A549 (cell line): ENCODE results near the gene ZNF22.

ENCODE experiments used
- EP300 ChIP-seq, 2 experiments: fragments of >200 bp; sonication (Bioruptor Twin); formaldehyde crosslinking; IDR thresholded peaks; 2 replicates in 1 of 2; 3 replicates in 1 of 2; pipeline ENCODE4 v1.6.1; 2016 to 2017
- ESRRA ChIP-seq: fragments of 150-350 bp; IDR thresholded peaks from 2 replicates; pipeline ENCODE4 v1.6.1; 2014; ENCODE audit warnings: mild to moderate bottlenecking, low read length, borderline replicate concordance
- GATA3 ChIP-seq: IDR thresholded peaks from 2 replicates; pipeline ENCODE4 v1.6.1; 2012; ENCODE audit warnings: borderline replicate concordance
- JUN ChIP-seq, 2 experiments: fragments of >200 bp; sonication (Bioruptor Twin); formaldehyde crosslinking; IDR thresholded peaks; 2 replicates in 1 of 2; 3 replicates in 1 of 2; pipeline ENCODE4 v1.6.1; 2016 to 2017
- KDM1A ChIP-seq: fragments of 200-600 bp; sonication (generic); IDR thresholded peaks from 2 replicates; pipeline ENCODE4 v1.6.1; 2016; ENCODE audit warnings: low read depth, mild to moderate bottlenecking
- MAX ChIP-seq: IDR thresholded peaks from 2 replicates; pipeline ENCODE4 v1.6.1; 2012
- NPAS2 ChIP-seq: fragments of 250-450 bp; sonication (Bioruptor Pico); IDR thresholded peaks from 2 replicates; pipeline ENCODE4 v1.8.0; 2022; ENCODE audit warnings: mild to moderate bottlenecking, moderate library complexity, borderline replicate concordance
- POLR2A ChIP-seq: IDR thresholded peaks from 2 replicates; pipeline ENCODE4 v1.6.1; 2012; ENCODE audit warnings: mild to moderate bottlenecking, low read length
- TF ChIP-seq, protein P1 (sequence below): fragments of >200 bp; sonication (Bioruptor Twin); formaldehyde crosslinking; IDR thresholded peaks from 3 replicates; pipeline ENCODE4 v1.5.1; 2016
- TF ChIP-seq, protein P2 (sequence below): fragments of >200 bp; sonication (Bioruptor Twin); formaldehyde crosslinking; IDR thresholded peaks from 2 replicates; pipeline ENCODE4 v1.6.1; 2016

DNA sequence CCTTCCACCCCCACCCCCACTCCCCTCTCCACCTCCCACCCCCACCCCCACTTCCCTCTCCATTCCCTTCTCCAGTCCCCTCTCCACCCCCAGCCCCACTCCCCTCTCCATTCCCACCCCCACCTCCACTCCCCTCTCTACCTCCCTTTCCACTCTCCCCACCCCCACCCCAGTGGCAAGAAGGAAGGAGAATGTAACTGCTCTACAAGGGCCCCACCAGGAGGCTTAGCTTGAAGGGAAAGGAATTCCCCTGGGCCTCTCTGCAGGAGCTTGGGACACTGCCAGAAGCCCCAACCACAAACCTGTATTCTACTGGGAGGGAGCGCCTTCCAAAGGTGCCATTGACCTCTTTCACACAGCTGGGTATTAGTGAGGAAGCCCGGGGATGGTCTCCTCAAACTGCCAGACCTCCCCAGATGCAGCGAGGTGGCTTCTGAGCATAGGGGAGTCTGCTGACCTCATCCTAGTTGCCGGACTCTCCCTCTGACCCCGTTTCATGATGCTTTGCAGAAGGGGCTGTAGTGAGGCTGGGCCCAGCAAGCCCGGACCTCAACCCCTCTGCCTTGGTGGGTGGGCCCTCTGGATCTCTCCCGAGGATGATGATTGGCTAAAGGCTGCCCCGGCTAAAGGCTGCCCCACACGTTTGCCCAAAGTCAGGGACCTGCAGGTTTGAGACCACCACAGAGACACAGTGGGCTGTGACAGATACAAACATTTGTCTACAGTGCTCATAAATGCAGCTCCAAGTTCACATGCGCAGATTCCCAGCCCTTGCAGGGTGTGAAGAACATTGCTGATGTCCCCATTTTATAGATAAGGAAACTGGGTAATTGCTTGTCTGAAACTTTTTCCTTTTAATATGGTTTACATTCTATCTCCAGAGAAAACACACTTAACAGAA, 25.0 kb upstream of the ZNF22 start:
- TF ChIP-seq, protein P1, sequence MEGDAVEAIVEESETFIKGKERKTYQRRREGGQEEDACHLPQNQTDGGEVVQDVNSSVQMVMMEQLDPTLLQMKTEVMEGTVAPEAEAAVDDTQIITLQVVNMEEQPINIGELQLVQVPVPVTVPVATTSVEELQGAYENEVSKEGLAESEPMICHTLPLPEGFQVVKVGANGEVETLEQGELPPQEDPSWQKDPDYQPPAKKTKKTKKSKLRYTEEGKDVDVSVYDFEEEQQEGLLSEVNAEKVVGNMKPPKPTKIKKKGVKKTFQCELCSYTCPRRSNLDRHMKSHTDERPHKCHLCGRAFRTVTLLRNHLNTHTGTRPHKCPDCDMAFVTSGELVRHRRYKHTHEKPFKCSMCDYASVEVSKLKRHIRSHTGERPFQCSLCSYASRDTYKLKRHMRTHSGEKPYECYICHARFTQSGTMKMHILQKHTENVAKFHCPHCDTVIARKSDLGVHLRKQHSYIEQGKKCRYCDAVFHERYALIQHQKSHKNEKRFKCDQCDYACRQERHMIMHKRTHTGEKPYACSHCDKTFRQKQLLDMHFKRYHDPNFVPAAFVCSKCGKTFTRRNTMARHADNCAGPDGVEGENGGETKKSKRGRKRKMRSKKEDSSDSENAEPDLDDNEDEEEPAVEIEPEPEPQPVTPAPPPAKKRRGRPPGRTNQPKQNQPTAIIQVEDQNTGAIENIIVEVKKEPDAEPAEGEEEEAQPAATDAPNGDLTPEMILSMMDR = no peak
- TF ChIP-seq JUN (IDR thresholded peaks at IDR 0.05) (no peak), GATA3 (no peak), POLR2A (no peak), NPAS2 (CRISPR knock-in tag) (no peak), KDM1A (no peak), EP300 (IDR thresholded peaks at IDR 0.05) (no peak), MAX (no peak), ESRRA (no peak)
- TF ChIP-seq, protein P2, sequence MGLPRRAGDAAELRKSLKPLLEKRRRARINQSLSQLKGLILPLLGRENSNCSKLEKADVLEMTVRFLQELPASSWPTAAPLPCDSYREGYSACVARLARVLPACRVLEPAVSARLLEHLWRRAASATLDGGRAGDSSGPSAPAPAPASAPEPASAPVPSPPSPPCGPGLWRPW = no peak
